SU-DHL-6 (cell line): Measurements from ENCODE around the gene NOP10.

ENCODE experiments used
- EZH2phosphoT487 ChIP-seq: fragments of 200-600 bp; sonication (generic), shearing (Covaris generic); conservative IDR thresholded peaks from 2 replicates; pipeline ENCODE4 v1.6.1; 2018; ENCODE audit warnings: mild to moderate bottlenecking, antibody characterized with exemption, low read length, moderate library complexity, mixed read lengths
- TF ChIP-seq, protein P1 (sequence below): fragments of 200-600 bp; sonication (generic); IDR thresholded peaks from one replicate; pipeline ENCODE4 v1.5.1; 2017; ENCODE audit warnings: antibody characterized with exemption, mild to moderate bottlenecking, low read length, moderate library complexity; ENCODE audit not compliant: insufficient read depth, poor library complexity, severe bottlenecking

- TF ChIP-seq, protein P1, sequence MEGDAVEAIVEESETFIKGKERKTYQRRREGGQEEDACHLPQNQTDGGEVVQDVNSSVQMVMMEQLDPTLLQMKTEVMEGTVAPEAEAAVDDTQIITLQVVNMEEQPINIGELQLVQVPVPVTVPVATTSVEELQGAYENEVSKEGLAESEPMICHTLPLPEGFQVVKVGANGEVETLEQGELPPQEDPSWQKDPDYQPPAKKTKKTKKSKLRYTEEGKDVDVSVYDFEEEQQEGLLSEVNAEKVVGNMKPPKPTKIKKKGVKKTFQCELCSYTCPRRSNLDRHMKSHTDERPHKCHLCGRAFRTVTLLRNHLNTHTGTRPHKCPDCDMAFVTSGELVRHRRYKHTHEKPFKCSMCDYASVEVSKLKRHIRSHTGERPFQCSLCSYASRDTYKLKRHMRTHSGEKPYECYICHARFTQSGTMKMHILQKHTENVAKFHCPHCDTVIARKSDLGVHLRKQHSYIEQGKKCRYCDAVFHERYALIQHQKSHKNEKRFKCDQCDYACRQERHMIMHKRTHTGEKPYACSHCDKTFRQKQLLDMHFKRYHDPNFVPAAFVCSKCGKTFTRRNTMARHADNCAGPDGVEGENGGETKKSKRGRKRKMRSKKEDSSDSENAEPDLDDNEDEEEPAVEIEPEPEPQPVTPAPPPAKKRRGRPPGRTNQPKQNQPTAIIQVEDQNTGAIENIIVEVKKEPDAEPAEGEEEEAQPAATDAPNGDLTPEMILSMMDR: no peak
- no peak for TF ChIP-seq EZH2phosphoT487
Observed at GRCh38 chr15:34336991-34337556, 5.9 kb downstream of the NOP10 start.
